CD4-positive, alpha-beta memory T cell (primary cell): ENCODE results near the gene FNDC3B. TPM values are rescaled to one million over a fixed set of nuclear protein-coding genes. Genes with fewer than 3 reads are reported as not detected.
"Not testable (repeated sequence)": the region's sequence is repeated elsewhere in the genome, so short reads cannot be mapped to it uniquely, and the experiment has no call there.

Source experiments
- CTCF ChIA-PET: fragments of 350-600 bp; sonication (Branson Sonifier 250); formaldehyde crosslinking; loops from one replicate; lab custom pipeline; 2021; ENCODE audit warnings: inconsistent platforms; ENCODE audit not compliant: partially characterized antibody; lab: Charles Lee
- POLR2A ChIA-PET: fragments of 350-600 bp; sonication (Branson Sonifier 250); formaldehyde crosslinking; loops from one replicate; lab custom pipeline; 2021; ENCODE audit not compliant: partially characterized antibody; lab: Charles Lee
- DNase-seq, 5 donors: peaks; one replicate each; pipeline versions ENCODE4 v3.0.0 to v3.0.0-alpha.2; 2020 to 2022; ENCODE audit warnings: mixed read lengths in 1 of 5
- H3K27ac ChIP-seq: one replicate; pipeline ENCODE4 v1.7.0; 2013; ENCODE audit warnings: low read depth, low read length
- H3K27me3 ChIP-seq: 2 replicates; pipeline ENCODE4 v1.7.0; 2013; ENCODE audit warnings: mild to moderate bottlenecking, low read length, moderate library complexity; ENCODE audit not compliant: insufficient read depth
- H3K36me3 ChIP-seq: 2 replicates; pipeline ENCODE4 v1.7.0; 2013; ENCODE audit warnings: mild to moderate bottlenecking, low read length, moderate library complexity; ENCODE audit not compliant: insufficient read depth
- H3K4me1 ChIP-seq: 2 replicates; pipeline ENCODE4 v1.7.0; 2013; ENCODE audit warnings: mild to moderate bottlenecking, low read length, moderate library complexity; ENCODE audit not compliant: insufficient read depth
- H3K4me3 ChIP-seq, 2 donors: one replicate each; pipeline ENCODE4 v1.7.0; 2013; ENCODE audit warnings: low read length in 2 of 2, mild to moderate bottlenecking in 1 of 2
- H3K9me3 ChIP-seq, 2 donors: one replicate each; pipeline ENCODE4 v1.7.0; 2013; ENCODE audit warnings: low read length in 2 of 2, control low read depth in 1 of 2; ENCODE audit not compliant: control insufficient read depth in 1 of 2
- H3K27ac Mint-ChIP-seq, 7 donors: one replicate each; pipeline ENCODE4 v1.8.0; 2020 to 2021; ENCODE audit warnings: mixed read lengths in 7 of 7, mild to moderate bottlenecking in 6 of 7, inconsistent platforms in 3 of 7, moderate library complexity in 3 of 7
- H3K27me3 Mint-ChIP-seq, 2 donors: one replicate each; pipeline ENCODE4 v1.8.0; 2020 to 2021; ENCODE audit warnings: mixed read lengths in 2 of 2
- H3K36me3 Mint-ChIP-seq, 2 donors: one replicate each; pipeline ENCODE4 v1.8.0; 2020 to 2021; ENCODE audit warnings: mixed read lengths in 2 of 2, inconsistent platforms in 1 of 2, mild to moderate bottlenecking in 1 of 2
- H3K4me1 Mint-ChIP-seq, 4 donors: one replicate each; pipeline ENCODE4 v1.8.0; 2020 to 2021; ENCODE audit warnings: mixed read lengths in 4 of 4, mild to moderate bottlenecking in 1 of 4
- H3K4me3 Mint-ChIP-seq, 8 donors: one replicate each; pipeline ENCODE4 v1.8.0; 2020 to 2021; ENCODE audit warnings: mixed read lengths in 8 of 8, mild to moderate bottlenecking in 7 of 8, moderate library complexity in 6 of 8, inconsistent platforms in 3 of 8
- H3K9me3 Mint-ChIP-seq, 8 donors: one replicate each; pipeline ENCODE4 v1.8.0; 2020 to 2021; ENCODE audit warnings: mixed read lengths in 8 of 8, mild to moderate bottlenecking in 5 of 8, inconsistent platforms in 3 of 8, moderate library complexity in 1 of 8
- intact Hi-C: fragments of 100-400 bp; cut with micrococcal nuclease; formaldehyde crosslinking; loops from one replicate; pipeline ENCODE4 v1.15.1; 2023
- polyA plus RNA-seq, 2 donors: library from polyadenylated mRNA; unstranded; fragments of 300-500 nt; fragmentation: Illumina TruSeq; gene quantifications; one replicate each; pipeline ENCODE4 v1.2.3, GENCODE V29; 2021
- total RNA-seq, 2 experiments: library from RNA; stranded (reverse); gene quantifications; one replicate each; pipeline ENCODE4 v1.2.3, GENCODE V29; 2021

Gene FNDC3B
- total and polyA plus RNA-seq, 4 experiments from 2014 or later, result 10.9 to 18.2 (median 14.8) TPM

DNA sequence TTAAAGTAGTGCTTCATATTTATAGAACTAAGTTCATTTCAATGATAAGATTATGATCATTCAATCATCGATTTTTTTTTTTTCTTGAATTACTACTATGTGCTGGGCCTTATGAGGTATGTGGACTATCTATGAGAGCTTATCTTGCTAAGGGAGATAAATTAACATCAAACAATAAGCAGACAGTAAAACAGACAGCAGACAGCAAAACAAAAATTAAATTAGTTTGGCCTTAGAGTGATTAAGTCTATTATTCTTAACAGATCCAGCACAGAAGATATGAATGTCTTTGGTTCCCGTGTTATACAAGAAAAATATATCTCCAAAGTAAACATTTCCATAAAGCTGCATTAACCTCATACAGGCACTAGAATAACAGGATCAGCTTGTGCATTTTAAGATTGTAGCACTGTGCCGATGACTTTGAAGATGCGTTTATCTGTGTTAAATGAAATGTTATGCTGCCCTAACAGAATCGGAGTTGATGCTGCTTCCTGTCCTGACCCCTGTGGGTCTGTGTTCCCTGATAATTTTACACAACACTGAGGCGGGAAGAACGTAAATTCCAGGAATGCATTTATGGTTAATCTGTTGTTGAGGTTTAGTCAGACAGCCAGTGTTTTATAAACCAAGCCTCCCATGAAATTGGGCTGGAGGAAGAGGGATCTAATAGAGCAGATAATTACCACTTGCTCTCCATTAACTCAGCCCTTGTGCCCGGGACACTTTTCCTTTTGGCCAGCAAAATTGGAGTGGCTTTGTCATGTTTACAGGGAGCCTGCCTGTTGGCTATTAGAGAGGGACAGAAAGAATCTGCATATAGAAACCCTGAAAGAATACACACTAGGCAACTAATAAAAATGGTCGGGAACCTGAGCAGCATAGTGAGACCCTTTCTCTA lies 328.1 kb downstream of the FNDC3B start:
- H3K9me3 Mint-ChIP-seq, result no peaks in the 10 kb centered on the region
- no peaks in the 10 kb centered on the region for H3K4me1 Mint-ChIP-seq
- no peaks in the 10 kb centered on the region for H3K27me3 Mint-ChIP-seq
- no peaks in the 10 kb centered on the region for H3K27me3 ChIP-seq
- peaks cover 58 to 72% of the 10 kb centered on the region in 2 donors for H3K36me3 Mint-ChIP-seq
- H3K27ac ChIP-seq, result no peak overlapping the region
- no peak overlapping the region for H3K4me3 Mint-ChIP-seq
- no peaks in the 10 kb centered on the region for H3K4me1 ChIP-seq
- peak overlapping the region in 1 of 7 donors; percentile 7 for H3K27ac Mint-ChIP-seq
- CTCF ChIA-PET, result interaction anchor here (1.7 kb wide), 1 partner anchor 91 kb away, joined by 3 read pairs; no protein-coding TSS in a partner anchor
- no peaks in the 10 kb centered on the region for H3K9me3 ChIP-seq
- POLR2A ChIA-PET, result no interaction called here
- intact Hi-C loops, result no loop called here
- H3K4me3 ChIP-seq, result no peak overlapping the region
- H3K36me3 ChIP-seq, result no peaks in the 10 kb centered on the region
- no peak for DNase-seq

DNA sequence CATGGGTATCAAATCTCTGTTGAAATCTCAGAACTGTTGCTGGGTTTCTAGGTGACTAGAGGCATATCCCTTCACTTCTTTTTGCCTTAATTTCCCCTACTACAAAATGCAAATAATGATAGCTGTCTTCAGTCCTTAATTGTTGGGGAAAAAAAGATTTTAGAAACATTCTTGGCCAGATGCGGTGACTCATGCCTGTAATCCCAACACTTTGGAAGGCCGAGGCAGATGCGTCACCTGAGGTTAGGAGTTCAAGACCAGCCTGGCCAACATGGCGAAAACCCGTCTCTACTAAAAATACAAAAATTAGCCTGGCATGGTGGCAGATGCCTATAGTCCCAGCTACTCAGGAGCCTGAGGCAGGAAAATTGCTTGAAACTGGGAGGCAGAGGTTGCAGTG lies 329.2 kb downstream of the FNDC3B start:
- H3K4me3 Mint-ChIP-seq, DNase-seq, H3K4me1 ChIP-seq, H3K9me3 ChIP-seq, H3K9me3 Mint-ChIP-seq, H3K4me3 ChIP-seq, H3K27me3 ChIP-seq, H3K36me3 ChIP-seq, H3K27me3 Mint-ChIP-seq, H3K27ac ChIP-seq, intact Hi-C loops, H3K4me1 Mint-ChIP-seq, POLR2A ChIA-PET, H3K27ac Mint-ChIP-seq: not testable (repeated sequence)
- CTCF ChIA-PET, result interaction anchor here (1.7 kb wide), 1 partner anchor 90 kb away, joined by 3 read pairs; no protein-coding TSS in a partner anchor
- H3K36me3 Mint-ChIP-seq, result peaks cover 52 to 72% of the 10 kb centered on the region in 2 donors

DNA sequence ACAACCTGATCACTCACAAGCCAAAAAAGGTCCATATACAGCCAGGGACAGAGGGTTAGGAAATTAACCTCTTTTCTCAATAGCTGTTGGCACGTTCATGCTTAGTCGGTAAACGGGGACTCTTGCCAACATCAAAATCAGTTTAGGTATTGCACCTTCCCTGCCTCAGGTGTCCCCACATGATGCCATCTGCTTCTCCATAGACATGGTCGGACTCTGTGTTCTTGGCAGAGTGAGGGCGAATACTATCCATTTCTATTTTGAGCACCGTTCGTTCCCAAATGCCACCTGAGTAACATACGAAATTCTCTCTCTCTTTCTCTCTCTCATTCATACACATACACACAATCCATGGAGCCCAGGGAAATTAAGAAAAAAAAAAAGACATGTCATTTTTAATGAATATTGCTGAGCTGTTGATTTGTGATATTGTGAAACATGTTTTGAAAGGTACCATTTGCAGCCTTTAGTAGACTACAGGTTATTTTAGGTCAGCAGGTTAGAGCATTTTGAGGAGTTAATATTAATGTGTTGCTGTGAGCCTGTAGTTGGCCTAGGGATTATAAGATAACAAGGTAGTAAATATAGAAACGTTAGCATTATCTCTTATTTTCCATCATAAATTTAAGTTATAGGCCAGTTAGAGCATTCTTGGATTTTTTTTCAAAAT lies 330.3 kb downstream of the FNDC3B start:
- Mint-ChIP-seq H3K4me3 (no peak overlapping the region), H3K36me3 (peaks cover 47 to 66% of the 10 kb centered on the region in 2 donors), H3K27me3 (no peaks in the 10 kb centered on the region), H3K27ac (no peak overlapping the region), H3K9me3 (no peaks in the 10 kb centered on the region), H3K4me1 (no peaks in the 10 kb centered on the region)
- no peak overlapping the region for H3K4me3 ChIP-seq
- H3K27ac ChIP-seq, result no peak overlapping the region
- H3K9me3 ChIP-seq, result no peaks in the 10 kb centered on the region
- no peak for DNase-seq
- ChIA-PET CTCF (interaction anchor here (0.9 kb wide), 1 partner anchor 37 kb away, joined by 3 read pairs; no protein-coding TSS in a partner anchor), POLR2A (no interaction called here)
- intact Hi-C loops, result no loop called here
- no peaks in the 10 kb centered on the region for H3K36me3 ChIP-seq
- no peaks in the 10 kb centered on the region for H3K27me3 ChIP-seq
- no peaks in the 10 kb centered on the region for H3K4me1 ChIP-seq

DNA sequence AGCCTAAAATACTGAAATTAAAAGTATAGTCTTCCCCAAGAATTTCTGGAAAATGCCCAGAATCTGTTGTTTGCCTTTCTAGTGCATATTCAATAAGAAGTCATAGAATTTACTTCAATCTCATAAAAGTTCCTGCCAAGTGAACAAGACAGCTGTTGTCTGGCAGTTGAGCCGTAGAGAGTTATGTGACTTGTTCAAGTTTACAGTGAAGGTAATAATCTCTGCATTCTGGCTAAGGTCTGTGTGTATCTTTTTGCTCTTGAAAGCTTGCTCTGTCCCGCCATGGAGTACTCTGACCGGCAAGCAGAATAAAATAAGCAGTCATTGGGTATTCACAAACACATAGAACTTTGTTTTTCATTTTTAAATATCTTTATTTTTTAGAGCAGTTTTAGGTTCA lies 331.0 kb downstream of the FNDC3B start:
- peaks cover 46 to 69% of the 10 kb centered on the region in 2 donors for H3K36me3 Mint-ChIP-seq

DNA sequence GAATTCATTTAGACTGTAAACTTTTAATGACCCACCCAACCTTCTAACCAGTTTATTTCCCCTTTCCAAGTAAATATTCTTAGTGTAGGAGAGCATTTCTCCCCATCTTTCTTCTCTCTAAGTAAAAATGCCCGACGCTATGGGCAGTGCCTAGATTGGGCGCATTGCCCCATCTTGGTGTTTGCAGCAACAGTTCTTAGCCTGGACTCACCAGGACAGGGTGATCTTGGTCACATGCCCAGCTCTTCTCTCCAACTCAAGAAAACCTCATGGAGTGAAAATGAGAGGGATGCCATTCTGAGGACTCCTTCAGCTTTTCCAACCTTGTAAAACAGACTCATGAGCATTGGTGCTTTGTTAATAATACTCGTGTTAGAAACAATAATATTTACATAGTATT lies 332.2 kb downstream of the FNDC3B start:
- CTCF ChIA-PET, result no interaction called here
- no peak overlapping the region for H3K27ac Mint-ChIP-seq
- H3K4me1 Mint-ChIP-seq, result no peaks in the 10 kb centered on the region
- Histone ChIP-seq H3K4me1 (no peaks in the 10 kb centered on the region), H3K4me3 (no peak overlapping the region), H3K27ac (no peak overlapping the region), H3K27me3 (no peaks in the 10 kb centered on the region), H3K36me3 (no peaks in the 10 kb centered on the region), H3K9me3 (no peaks in the 10 kb centered on the region)
- POLR2A ChIA-PET, result no interaction called here
- peaks cover 48 to 69% of the 10 kb centered on the region in 2 donors for H3K36me3 Mint-ChIP-seq
- no peak overlapping the region for H3K4me3 Mint-ChIP-seq
- no peaks in the 10 kb centered on the region for H3K9me3 Mint-ChIP-seq
- H3K27me3 Mint-ChIP-seq, result no peaks in the 10 kb centered on the region
- no peak for DNase-seq
- intact Hi-C loops, result no loop called here

More for the DNA sequence above, 331.0 kb downstream of the FNDC3B start:
- no peak overlapping the region for H3K4me3 Mint-ChIP-seq
- H3K27ac ChIP-seq, result no peak overlapping the region
- no peaks in the 10 kb centered on the region for H3K9me3 Mint-ChIP-seq
- H3K27me3 Mint-ChIP-seq, result no peaks in the 10 kb centered on the region
- H3K4me1 Mint-ChIP-seq, result no peaks in the 10 kb centered on the region
- H3K4me1 ChIP-seq, result no peaks in the 10 kb centered on the region
- no peak overlapping the region for H3K4me3 ChIP-seq
- no peaks in the 10 kb centered on the region for H3K9me3 ChIP-seq
- DNase-seq, result no peak
- ChIA-PET CTCF (interaction anchor here (0.9 kb wide), 1 partner anchor 38 kb away, joined by 3 read pairs; no protein-coding TSS in a partner anchor), POLR2A (no interaction called here)
- no peak overlapping the region for H3K27ac Mint-ChIP-seq
- H3K27me3 ChIP-seq, result no peaks in the 10 kb centered on the region
- intact Hi-C loops, result no loop called here
- H3K36me3 ChIP-seq, result no peaks in the 10 kb centered on the region

DNA sequence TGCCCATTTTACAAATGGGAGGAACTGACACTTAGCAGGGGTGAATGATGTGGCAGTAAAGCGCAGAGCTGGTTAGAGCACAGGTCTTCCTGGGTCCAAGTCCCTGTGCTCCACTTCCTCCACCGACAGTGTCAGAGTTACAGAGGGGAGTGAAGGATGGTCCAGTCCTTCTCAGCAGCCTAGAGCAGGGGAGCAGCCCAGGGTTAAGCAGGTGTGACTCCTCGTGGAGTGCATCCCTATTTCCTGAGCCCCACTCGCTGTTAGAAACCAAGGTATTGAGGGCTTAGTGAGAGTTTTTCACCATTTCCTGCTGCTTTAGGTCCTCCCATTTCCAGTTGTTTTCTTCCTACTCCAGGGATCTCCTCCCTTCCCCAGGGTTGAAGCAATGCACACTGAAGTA lies 333.5 kb downstream of the FNDC3B start:
- ChIA-PET POLR2A (no interaction called here), CTCF (no interaction called here)
- H3K4me3 ChIP-seq, result no peak overlapping the region
- intact Hi-C loops, result no loop called here
- H3K27ac ChIP-seq, result no peak overlapping the region
- no peak overlapping the region for H3K4me3 Mint-ChIP-seq
- H3K36me3 ChIP-seq, result no peaks in the 10 kb centered on the region
- H3K9me3 Mint-ChIP-seq, result no peaks in the 10 kb centered on the region
- no peaks in the 10 kb centered on the region for H3K27me3 Mint-ChIP-seq
- no peaks in the 10 kb centered on the region for H3K9me3 ChIP-seq
- H3K27ac Mint-ChIP-seq, result no peak overlapping the region
- H3K27me3 ChIP-seq, result no peaks in the 10 kb centered on the region
- H3K36me3 Mint-ChIP-seq, result peaks cover 49 to 69% of the 10 kb centered on the region in 2 donors
- no peak for DNase-seq
- no peaks in the 10 kb centered on the region for H3K4me1 ChIP-seq
- H3K4me1 Mint-ChIP-seq, result no peaks in the 10 kb centered on the region

DNA sequence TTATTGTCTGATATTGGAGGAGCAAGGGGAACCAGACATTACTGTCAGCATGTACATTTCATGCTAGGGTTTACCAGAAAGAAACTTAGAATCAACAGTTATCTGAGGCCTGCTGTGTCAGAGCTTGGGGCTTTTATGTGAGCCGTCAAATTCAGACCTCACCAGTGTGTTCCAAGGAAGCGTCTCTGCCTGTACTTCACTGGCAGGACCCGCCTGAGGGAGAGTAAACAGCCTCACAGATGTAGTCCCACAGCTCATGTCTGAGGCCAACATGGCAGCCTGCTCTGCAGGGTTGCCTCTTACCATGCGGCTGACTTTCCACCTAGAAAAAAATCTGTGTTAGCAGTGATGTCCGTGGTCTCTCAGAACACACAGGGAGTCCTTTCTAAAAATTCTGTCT lies 334.5 kb downstream of the FNDC3B start:
- Histone ChIP-seq H3K27me3 (no peaks in the 10 kb centered on the region), H3K4me1 (no peaks in the 10 kb centered on the region), H3K36me3 (peaks cover 8% of the 10 kb centered on the region), H3K4me3 (no peak overlapping the region), H3K9me3 (no peaks in the 10 kb centered on the region), H3K27ac (no peak overlapping the region)
- Mint-ChIP-seq H3K27ac (no peak overlapping the region), H3K4me3 (no peak overlapping the region), H3K4me1 (no peaks in the 10 kb centered on the region), H3K27me3 (no peaks in the 10 kb centered on the region), H3K9me3 (peaks cover 0 to 3% (median 0%) of the 10 kb centered on the region in 8 donors), H3K36me3 (peaks cover 59 to 74% of the 10 kb centered on the region in 2 donors)
- DNase-seq, result no peak
- ChIA-PET CTCF (no interaction called here), POLR2A (no interaction called here)
- intact Hi-C loops, result no loop called here
